Fibroblast of pulmonary artery (primary cell): ENCODE results near the gene TRIM44.
"Not testable (repeated sequence)": the region's sequence is repeated elsewhere in the genome, so short reads cannot be mapped to it uniquely, and the experiment has no call there.

Experiments
- DNase-seq: peaks from one replicate; pipeline ENCODE4 v3.0.0-alpha.2; 2010; ENCODE audit warnings: low read depth
- H3K4me3 ChIP-seq: replicated peaks from 2 replicates; pipeline ENCODE4 v1.5.1; 2011; ENCODE audit warnings: low read depth, mild to moderate bottlenecking, control low read depth, low read length, moderate library complexity
- CTCF ChIP-seq: IDR thresholded peaks from 2 replicates; pipeline ENCODE4 v1.5.1; 2011; ENCODE audit warnings: mild to moderate bottlenecking, control low read depth, low read length, inconsistent platforms; ENCODE audit errors: missing control alignments

Gene TRIM44

GRCh38 chr11:35647421-35648093 lies 15.0 kb upstream of the TRIM44 start:
- no peak for DNase-seq
- H3K4me3 ChIP-seq, result no peak overlapping the region
- TF ChIP-seq CTCF, result no peak

GRCh38 chr11:35650006-35650405 lies 12.6 kb upstream of the TRIM44 start:
- TF ChIP-seq CTCF, result no peak
- H3K4me3 ChIP-seq, result no peak overlapping the region
- DNase-seq, result peak; percentile 34

GRCh38 chr11:35650467-35650866 lies 12.1 kb upstream of the TRIM44 start:
- no peak overlapping the region for H3K4me3 ChIP-seq
- TF ChIP-seq CTCF, result no peak
- DNase-seq, result no peak

- TF ChIP-seq CTCF, result no peak
- H3K4me3 ChIP-seq, result no peak overlapping the region
- DNase-seq, result no peak
Observed at GRCh38 chr11:35651263-35651662, 11.3 kb upstream of the TRIM44 start.

- not testable (repeated sequence) for DNase-seq
Observed at GRCh38 chr11:35652786-35653185, 9.8 kb upstream of the TRIM44 start.

GRCh38 chr11:35654711-35655110 lies 7.9 kb upstream of the TRIM44 start:
- TF ChIP-seq CTCF, result no peak
- DNase-seq, result no peak

More at GRCh38 chr11:35652786-35653185, 9.8 kb upstream of the TRIM44 start:
- not testable (repeated sequence) for H3K4me3 ChIP-seq

GRCh38 chr11:35655254-35655653 lies 7.3 kb upstream of the TRIM44 start:
- no peak for TF ChIP-seq CTCF
- DNase-seq, result no peak
- no peak overlapping the region for H3K4me3 ChIP-seq

More at GRCh38 chr11:35654711-35655110, 7.9 kb upstream of the TRIM44 start:
- H3K4me3 ChIP-seq, result no peak overlapping the region
